Ishikawa (cell line): ENCODE results near the gene EVI5.
A peak's percentile ranks its signal among the peaks of the same experiment; 100 is the strongest.

Source experiments
- CEBPB ChIP-seq: IDR thresholded peaks from 2 replicates; pipeline ENCODE4 v1.6.1; 2012
- CREB1 ChIP-seq: IDR thresholded peaks from 2 replicates; pipeline ENCODE4 v1.6.1; 2012; ENCODE audit warnings: low read depth
- EGR1 ChIP-seq: IDR thresholded peaks from 2 replicates; pipeline ENCODE4 v1.6.1; 2012
- EP300 ChIP-seq: IDR thresholded peaks from 2 replicates; pipeline ENCODE4 v1.6.1; 2012; ENCODE audit warnings: borderline replicate concordance
- FOXM1 ChIP-seq: IDR thresholded peaks from 2 replicates; pipeline ENCODE4 v1.6.1; 2012; ENCODE audit warnings: low read depth, borderline replicate concordance
- NFIC ChIP-seq: IDR thresholded peaks from 2 replicates; pipeline ENCODE4 v1.6.1; 2012
- RAD21 ChIP-seq: IDR thresholded peaks from 2 replicates; pipeline ENCODE4 v1.6.1; 2012; ENCODE audit warnings: low read depth
- TAF1 ChIP-seq: IDR thresholded peaks from 2 replicates; pipeline ENCODE4 v1.6.1; 2012; ENCODE audit warnings: low read depth, mild to moderate bottlenecking
- TCF12 ChIP-seq: IDR thresholded peaks from 2 replicates; pipeline ENCODE4 v1.6.1; 2012; ENCODE audit warnings: low read depth
- TEAD4 ChIP-seq: IDR thresholded peaks from 2 replicates; pipeline ENCODE4 v1.6.1; 2012
- YY1 ChIP-seq: IDR thresholded peaks from 2 replicates; pipeline ENCODE4 v1.6.1; 2012; ENCODE audit warnings: low read depth
- ZBTB7A ChIP-seq: IDR thresholded peaks from 2 replicates; pipeline ENCODE4 v1.6.1; 2012; ENCODE audit warnings: low read depth
- TF ChIP-seq, protein P1 (sequence below): IDR thresholded peaks from 2 replicates; pipeline ENCODE4 v1.6.1; 2012; ENCODE audit warnings: low read depth, mild to moderate bottlenecking
- TF ChIP-seq, protein P2 (sequence below): IDR thresholded peaks from 2 replicates; pipeline ENCODE4 v1.6.1; 2012
- TF ChIP-seq, protein P3 (sequence below): IDR thresholded peaks from 2 replicates; pipeline ENCODE4 v1.6.1; 2012

The EVI5 gene

GRCh38 chr1:92519043-92519442, 265.9 kb downstream of the EVI5 start:
- TF ChIP-seq EGR1 = no peak
- no peak for TF ChIP-seq TCF12
- no peak for TF ChIP-seq CREB1
- TF ChIP-seq ZBTB7A = no peak
- TF ChIP-seq, protein P1, sequence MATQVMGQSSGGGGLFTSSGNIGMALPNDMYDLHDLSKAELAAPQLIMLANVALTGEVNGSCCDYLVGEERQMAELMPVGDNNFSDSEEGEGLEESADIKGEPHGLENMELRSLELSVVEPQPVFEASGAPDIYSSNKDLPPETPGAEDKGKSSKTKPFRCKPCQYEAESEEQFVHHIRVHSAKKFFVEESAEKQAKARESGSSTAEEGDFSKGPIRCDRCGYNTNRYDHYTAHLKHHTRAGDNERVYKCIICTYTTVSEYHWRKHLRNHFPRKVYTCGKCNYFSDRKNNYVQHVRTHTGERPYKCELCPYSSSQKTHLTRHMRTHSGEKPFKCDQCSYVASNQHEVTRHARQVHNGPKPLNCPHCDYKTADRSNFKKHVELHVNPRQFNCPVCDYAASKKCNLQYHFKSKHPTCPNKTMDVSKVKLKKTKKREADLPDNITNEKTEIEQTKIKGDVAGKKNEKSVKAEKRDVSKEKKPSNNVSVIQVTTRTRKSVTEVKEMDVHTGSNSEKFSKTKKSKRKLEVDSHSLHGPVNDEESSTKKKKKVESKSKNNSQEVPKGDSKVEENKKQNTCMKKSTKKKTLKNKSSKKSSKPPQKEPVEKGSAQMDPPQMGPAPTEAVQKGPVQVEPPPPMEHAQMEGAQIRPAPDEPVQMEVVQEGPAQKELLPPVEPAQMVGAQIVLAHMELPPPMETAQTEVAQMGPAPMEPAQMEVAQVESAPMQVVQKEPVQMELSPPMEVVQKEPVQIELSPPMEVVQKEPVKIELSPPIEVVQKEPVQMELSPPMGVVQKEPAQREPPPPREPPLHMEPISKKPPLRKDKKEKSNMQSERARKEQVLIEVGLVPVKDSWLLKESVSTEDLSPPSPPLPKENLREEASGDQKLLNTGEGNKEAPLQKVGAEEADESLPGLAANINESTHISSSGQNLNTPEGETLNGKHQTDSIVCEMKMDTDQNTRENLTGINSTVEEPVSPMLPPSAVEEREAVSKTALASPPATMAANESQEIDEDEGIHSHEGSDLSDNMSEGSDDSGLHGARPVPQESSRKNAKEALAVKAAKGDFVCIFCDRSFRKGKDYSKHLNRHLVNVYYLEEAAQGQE = no peak
- TF ChIP-seq, protein P2, sequence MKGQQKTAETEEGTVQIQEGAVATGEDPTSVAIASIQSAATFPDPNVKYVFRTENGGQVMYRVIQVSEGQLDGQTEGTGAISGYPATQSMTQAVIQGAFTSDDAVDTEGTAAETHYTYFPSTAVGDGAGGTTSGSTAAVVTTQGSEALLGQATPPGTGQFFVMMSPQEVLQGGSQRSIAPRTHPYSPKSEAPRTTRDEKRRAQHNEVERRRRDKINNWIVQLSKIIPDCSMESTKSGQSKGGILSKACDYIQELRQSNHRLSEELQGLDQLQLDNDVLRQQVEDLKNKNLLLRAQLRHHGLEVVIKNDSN = no peak
- no peak for TF ChIP-seq TAF1
- no peak for TF ChIP-seq TEAD4
- TF ChIP-seq FOXM1 = no peak
- TF ChIP-seq YY1 = no peak
- TF ChIP-seq CEBPB = no peak
- TF ChIP-seq RAD21 = no peak
- TF ChIP-seq, protein P3, sequence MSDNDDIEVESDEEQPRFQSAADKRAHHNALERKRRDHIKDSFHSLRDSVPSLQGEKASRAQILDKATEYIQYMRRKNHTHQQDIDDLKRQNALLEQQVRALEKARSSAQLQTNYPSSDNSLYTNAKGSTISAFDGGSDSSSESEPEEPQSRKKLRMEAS = no peak
- TF ChIP-seq NFIC = no peak
- TF ChIP-seq EP300 = no peak

DNA sequence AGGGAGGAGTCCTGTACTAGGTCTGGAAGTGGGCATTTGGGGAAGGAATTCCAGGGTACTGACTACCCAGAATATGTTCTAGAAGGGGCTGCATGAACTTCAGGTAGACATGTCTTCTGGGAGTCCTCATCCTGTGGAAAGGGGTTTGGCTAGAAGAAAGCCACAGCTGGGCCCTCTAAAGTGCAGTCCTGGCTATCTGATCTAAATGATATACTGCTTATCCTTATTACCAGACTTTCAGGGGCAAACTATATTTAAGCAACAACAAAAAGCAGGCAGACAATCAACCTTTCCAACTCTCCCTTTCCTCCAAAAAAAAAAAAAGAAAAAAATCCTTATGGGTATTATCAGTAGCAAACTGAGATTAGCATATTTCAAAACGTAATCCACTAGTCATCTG, 268.3 kb downstream of the EVI5 start:
- TF ChIP-seq CEBPB (no peak), TAF1 (no peak), NFIC (no peak), YY1 (no peak), TEAD4 (no peak), EGR1 (no peak), FOXM1 (no peak), RAD21 (no peak), EP300 (no peak), ZBTB7A (no peak), CREB1 (no peak), TCF12 (no peak)
- TF ChIP-seq, protein P1 = no peak
- TF ChIP-seq, protein P2 = no peak
- TF ChIP-seq, protein P3 = no peak

DNA sequence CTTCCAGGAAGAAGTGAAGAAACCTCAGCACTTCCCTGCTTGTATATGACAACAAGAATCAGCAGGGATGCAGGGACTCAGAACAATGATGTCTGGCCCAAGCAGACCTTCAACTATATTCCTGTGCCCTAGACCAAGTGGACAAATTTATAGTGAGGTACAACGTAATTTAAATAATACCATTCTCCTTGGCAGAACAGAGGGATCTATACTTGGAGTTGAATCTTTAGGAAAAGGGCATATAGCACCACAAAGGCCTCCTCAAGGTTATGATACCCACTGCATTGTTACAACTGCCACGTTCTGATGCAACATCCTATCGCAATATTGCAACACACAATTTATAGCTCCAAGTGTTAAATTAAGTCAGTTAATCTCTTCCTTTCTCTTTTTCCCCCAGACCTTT, 269.1 kb downstream of the EVI5 start:
- peak; percentile 65 for TF ChIP-seq CEBPB
- TF ChIP-seq TEAD4 = no peak
- no peak for TF ChIP-seq RAD21

- TF ChIP-seq CREB1 = no peak
- no peak for TF ChIP-seq YY1
- TF ChIP-seq TAF1 = no peak
- TF ChIP-seq EP300 = no peak
- TF ChIP-seq FOXM1 = no peak
- TF ChIP-seq, protein P2 = no peak
- TF ChIP-seq, protein P3 = no peak
- TF ChIP-seq EGR1 = no peak
- TF ChIP-seq RAD21 = no peak
- TF ChIP-seq CEBPB = no peak
- no peak for TF ChIP-seq TEAD4
- no peak for TF ChIP-seq NFIC
- TF ChIP-seq TCF12 = no peak
- TF ChIP-seq, protein P1 = no peak
- TF ChIP-seq ZBTB7A = no peak
Measured at GRCh38 chr1:92511541-92511940, 273.4 kb downstream of the EVI5 start.
